AG04450 (cell line): ENCODE data around the gene HS6ST2. TPM values are rescaled to one million over a fixed set of nuclear protein-coding genes. Genes with fewer than 3 reads are reported as not detected.

Experiments
- CTCF ChIA-PET: fragments of 300-600, 350-600 bp; formaldehyde crosslinking; extraction: SDS; loops from one replicate; lab custom pipeline; 2022; ENCODE audit warnings: antibody characterized with exemption, inconsistent platforms; lab: Charles Lee
- POLR2A ChIA-PET: fragments of 350-600 bp; formaldehyde crosslinking; extraction: SDS; loops from one replicate; lab custom pipeline; 2021; ENCODE audit warnings: antibody characterized with exemption, inconsistent platforms; lab: Yijun Ruan, JAX
- DNase-seq: peaks from one replicate; pipeline ENCODE4 v3.0.0-alpha.2; 2011; ENCODE audit warnings: low read depth, low spot score
- H3K27ac ChIP-seq: one replicate; pipeline ENCODE4 v1.5.1; 2012; ENCODE audit warnings: low read depth, low read length, control low read depth
- H3K27me3 ChIP-seq: one replicate; pipeline ENCODE4 v1.6.0; 2012; ENCODE audit warnings: low read length; ENCODE audit not compliant: control insufficient read depth, insufficient read depth
- H3K4me3 ChIP-seq: 2 replicates; pipeline ENCODE4 v1.5.1; 2011; ENCODE audit warnings: mild to moderate bottlenecking, low read depth, low read length, control low read depth
- H3K9me3 ChIP-seq: 2 replicates; pipeline ENCODE4 v1.5.1; 2012; ENCODE audit warnings: low read length; ENCODE audit not compliant: control insufficient read depth, insufficient read depth
- CTCF ChIP-seq: IDR thresholded peaks from 2 replicates; pipeline ENCODE4 v1.5.1; 2011; ENCODE audit warnings: low read depth, low read length, control low read depth, inconsistent platforms
- polyA plus RNA-seq: library from polyadenylated mRNA; depleted of rRNA; stranded (reverse); fragments of >200 nt; gene quantifications from 2 replicates; pipeline ENCODE4 v1.2.3, GENCODE V29; 2011

The HS6ST2 gene
- polyA plus RNA-seq, 1 experiment: not detected

DNA sequence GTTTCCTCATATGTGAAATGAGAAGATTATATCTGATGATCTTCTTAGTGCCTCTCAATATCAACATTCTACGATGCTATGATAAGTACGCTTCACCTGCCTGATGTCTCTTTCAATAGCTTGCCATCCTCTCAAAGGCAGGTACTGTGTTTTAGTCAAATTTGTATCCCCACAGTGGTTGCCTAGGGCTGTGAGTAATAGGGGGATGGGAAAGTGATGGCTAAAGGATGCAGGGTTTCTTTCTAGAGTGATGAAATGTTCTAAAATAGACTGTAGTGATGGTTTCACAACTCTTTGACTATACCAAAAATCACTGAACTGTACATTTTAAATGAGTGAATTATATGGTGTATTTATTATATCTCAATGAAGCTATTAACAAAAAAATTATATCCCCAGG is 142.8 kb downstream of the HS6ST2 start:
- H3K27me3 ChIP-seq: no peaks in the 10 kb centered on the region
- no peak for TF ChIP-seq CTCF
- H3K27ac ChIP-seq: no peak overlapping the region
- H3K4me3 ChIP-seq: no peak overlapping the region
- no peaks in the 10 kb centered on the region for H3K9me3 ChIP-seq
- ChIA-PET POLR2A (no interaction called here), CTCF (no interaction called here)
- DNase-seq: no peak

- Histone ChIP-seq H3K9me3 (no peaks in the 10 kb centered on the region), H3K4me3 (no peak overlapping the region), H3K27me3 (no peaks in the 10 kb centered on the region), H3K27ac (no peak overlapping the region)
- DNase-seq: no peak
- POLR2A ChIA-PET: no interaction called here
- CTCF ChIA-PET: no interaction called here
- no peak for TF ChIP-seq CTCF
Observed at GRCh38 chrX:132810964-132811712, 147.3 kb downstream of the HS6ST2 start.

DNA sequence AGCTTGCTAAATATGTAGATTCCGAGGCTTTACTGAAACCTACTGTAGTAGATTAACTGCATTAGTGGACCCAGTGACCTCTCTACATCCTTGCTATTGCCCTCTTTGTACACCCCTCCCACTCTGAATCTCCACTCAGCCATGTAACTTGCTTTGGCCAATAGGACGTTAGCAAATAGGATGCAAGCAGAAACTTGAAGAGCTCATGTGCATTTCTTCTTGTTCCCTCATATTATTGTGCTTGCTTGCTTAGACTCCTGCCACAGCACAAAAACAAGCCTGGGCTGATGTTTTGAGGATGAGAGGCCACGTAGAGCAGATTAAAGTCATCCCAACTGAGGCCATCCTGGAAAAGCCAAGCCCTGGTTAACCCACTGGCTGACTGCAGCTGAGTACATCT is 147.9 kb downstream of the HS6ST2 start:
- Histone ChIP-seq H3K27ac (no peak overlapping the region), H3K9me3 (no peaks in the 10 kb centered on the region), H3K27me3 (no peaks in the 10 kb centered on the region), H3K4me3 (no peak overlapping the region)
- no peak for TF ChIP-seq CTCF
- ChIA-PET CTCF (no interaction called here), POLR2A (no interaction called here)
- no peak for DNase-seq

DNA sequence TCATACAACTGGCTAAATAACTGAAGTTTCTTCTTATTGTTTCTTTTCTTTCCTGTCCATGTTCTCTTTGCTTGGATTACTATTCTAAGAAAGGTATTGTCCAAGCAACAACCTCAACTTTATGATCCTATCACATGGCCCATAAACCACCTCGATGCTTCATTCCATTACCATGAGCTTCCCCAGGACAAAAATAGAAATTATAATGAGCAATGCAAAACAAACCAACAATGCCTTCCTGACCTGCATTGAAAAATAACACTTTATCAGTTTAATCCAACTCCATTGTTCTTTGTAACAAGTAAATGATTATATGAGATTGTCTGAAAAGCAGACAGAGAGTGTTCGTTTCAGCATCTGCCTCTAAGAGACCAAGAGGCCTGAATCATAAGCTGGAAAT is 148.8 kb downstream of the HS6ST2 start:
- TF ChIP-seq CTCF: no peak

GRCh38 chrX:132807411-132808030 is 150.9 kb downstream of the HS6ST2 start:
- ChIA-PET CTCF (no interaction called here), POLR2A (no interaction called here)
- no peak overlapping the region for H3K4me3 ChIP-seq
- DNase-seq: no peak
- H3K9me3 ChIP-seq: no peaks in the 10 kb centered on the region
- H3K27ac ChIP-seq: no peak overlapping the region
- no peak for TF ChIP-seq CTCF
- H3K27me3 ChIP-seq: no peaks in the 10 kb centered on the region

More for the DNA sequence above, 148.8 kb downstream of the HS6ST2 start:
- no peak overlapping the region for H3K4me3 ChIP-seq
- no peaks in the 10 kb centered on the region for H3K27me3 ChIP-seq
- H3K9me3 ChIP-seq: no peaks in the 10 kb centered on the region
- no peak overlapping the region for H3K27ac ChIP-seq
- POLR2A ChIA-PET: no interaction called here
- DNase-seq: no peak
- CTCF ChIA-PET: no interaction called here
